H9 (cell line): Measurements from ENCODE around the gene EXOC3L1. TPM values are rescaled to one million over a fixed set of nuclear protein-coding genes. Genes with fewer than 3 reads are reported as not detected.

ENCODE experiments used
- DNase-seq: peaks from one replicate; pipeline ENCODE4 v3.0.0-alpha.2; 2017
- H2AFZ ChIP-seq: one replicate; pipeline ENCODE4 v1.6.1; 2013; ENCODE audit warnings: mild to moderate bottlenecking, low read length, control low read depth, moderate library complexity
- H2AK5ac ChIP-seq: 2 replicates; pipeline ENCODE4 v1.6.1; 2013; ENCODE audit warnings: low read length, control low read depth, mixed read lengths; ENCODE audit not compliant: insufficient read length
- H2BK120ac ChIP-seq: one replicate; pipeline ENCODE4 v1.6.1; 2013; ENCODE audit warnings: low read depth, mild to moderate bottlenecking, low read length, control low read depth, inconsistent platforms; ENCODE audit not compliant: poor library complexity, severe bottlenecking
- H2BK12ac ChIP-seq: 2 replicates; pipeline ENCODE4 v1.6.1; 2013; ENCODE audit warnings: low read length, control low read depth, mixed read lengths, low read depth; ENCODE audit not compliant: insufficient read length
- H2BK15ac ChIP-seq: 2 replicates; pipeline ENCODE4 v1.6.1; 2013; ENCODE audit warnings: low read depth, low read length, control low read depth
- H2BK20ac ChIP-seq: one replicate; pipeline ENCODE4 v1.6.1; 2013; ENCODE audit warnings: low read depth, mild to moderate bottlenecking, low read length, control low read depth, inconsistent platforms; ENCODE audit not compliant: poor library complexity, severe bottlenecking
- H2BK5ac ChIP-seq: 2 replicates; pipeline ENCODE4 v1.6.1; 2013; ENCODE audit warnings: low read length, control low read depth, mixed read lengths; ENCODE audit not compliant: insufficient read length
- H3K14ac ChIP-seq: 2 replicates; pipeline ENCODE4 v1.6.1; 2013; ENCODE audit warnings: low read length, control low read depth; ENCODE audit not compliant: insufficient read depth
- H3K18ac ChIP-seq: 2 replicates; pipeline ENCODE4 v1.6.1; 2013; ENCODE audit warnings: low read depth, mild to moderate bottlenecking, mixed read lengths, low read length, control low read depth; ENCODE audit not compliant: insufficient read length
- H3K23ac ChIP-seq: 2 replicates; pipeline ENCODE4 v1.6.1; 2013; ENCODE audit warnings: low read length, control low read depth, mixed read lengths, low read depth; ENCODE audit not compliant: insufficient read length
- H3K23me2 ChIP-seq: 2 replicates; pipeline ENCODE4 v1.6.1; 2013; ENCODE audit warnings: low read depth, mild to moderate bottlenecking, mixed read lengths, low read length, control low read depth; ENCODE audit not compliant: insufficient read length, poor library complexity, severe bottlenecking
- H3K27ac ChIP-seq: 2 replicates; pipeline ENCODE4 v1.5.1; 2013; ENCODE audit warnings: low read length, control low read depth, mixed read lengths, low read depth; ENCODE audit not compliant: insufficient read length
- H3K27me3 ChIP-seq: 2 replicates; pipeline ENCODE4 v1.6.1; 2013; ENCODE audit warnings: low read length, control low read depth, inconsistent platforms; ENCODE audit not compliant: insufficient read depth
- H3K4ac ChIP-seq: 2 replicates; pipeline ENCODE4 v1.6.1; 2013; ENCODE audit warnings: low read depth, mild to moderate bottlenecking, control low read depth, inconsistent platforms, low read length, moderate library complexity
- H3K4me1 ChIP-seq: 2 replicates; pipeline ENCODE4 v1.6.1; 2013; ENCODE audit warnings: low read length, control low read depth, inconsistent platforms; ENCODE audit not compliant: insufficient read depth
- H3K4me2 ChIP-seq: 2 replicates; pipeline ENCODE4 v1.6.1; 2013; ENCODE audit warnings: low read length, control low read depth, mixed read lengths; ENCODE audit not compliant: insufficient read length, insufficient read depth
- H3K56ac ChIP-seq: 2 replicates; pipeline ENCODE4 v1.6.1; 2013; ENCODE audit warnings: low read depth, mild to moderate bottlenecking, mixed read lengths, low read length, control low read depth; ENCODE audit not compliant: insufficient read length
- H3K79me1 ChIP-seq: 2 replicates; pipeline ENCODE4 v1.6.1; 2013; ENCODE audit warnings: low read depth, mild to moderate bottlenecking, moderate library complexity, low read length, control low read depth, inconsistent platforms; ENCODE audit not compliant: insufficient read depth, poor library complexity, severe bottlenecking
- H3K79me2 ChIP-seq: 2 replicates; pipeline ENCODE4 v1.6.1; 2013; ENCODE audit warnings: low read length, control low read depth, inconsistent platforms; ENCODE audit not compliant: insufficient read depth
- H3K9ac ChIP-seq: 2 replicates; pipeline ENCODE4 v1.6.1; 2013; ENCODE audit warnings: low read length, control low read depth, mixed read lengths; ENCODE audit not compliant: insufficient read length; ENCODE audit errors: extremely low read depth
- H3K9me3 ChIP-seq: one replicate; pipeline ENCODE4 v1.6.1; 2013; ENCODE audit warnings: low read depth, low read length, inconsistent platforms; ENCODE audit not compliant: control insufficient read depth
- H3T11ph ChIP-seq: one replicate; pipeline ENCODE4 v1.6.1; 2013; ENCODE audit warnings: mild to moderate bottlenecking, low read length, control low read depth, inconsistent platforms
- H4K20me1 ChIP-seq: one replicate; pipeline ENCODE4 v1.6.1; 2013; ENCODE audit not compliant: control insufficient read depth, insufficient read length, insufficient read depth
- H4K5ac ChIP-seq: 2 replicates; pipeline ENCODE4 v1.6.1; 2013; ENCODE audit warnings: low read depth, mild to moderate bottlenecking, mixed read lengths, low read length, control low read depth; ENCODE audit not compliant: insufficient read length
- H4K8ac ChIP-seq: replicated peaks from 2 replicates; pipeline ENCODE4 v1.6.1; 2013; ENCODE audit warnings: low read length, control low read depth, mixed read lengths, low read depth; ENCODE audit not compliant: insufficient read length
- H4K91ac ChIP-seq: 2 replicates; pipeline ENCODE4 v1.6.1; 2013; ENCODE audit warnings: low read depth, mild to moderate bottlenecking, moderate library complexity, mixed read lengths, low read length, control low read depth; ENCODE audit not compliant: insufficient read length
- H3K27ac Mint-ChIP-seq, 3 experiments: 2 replicates in 2 of 3; 3 replicates in 1 of 3; pipeline ENCODE4 v1.8.0; 2020 to 2021; ENCODE audit warnings: mixed read lengths in 3 of 3, mild to moderate bottlenecking in 1 of 3, moderate library complexity in 1 of 3
- H3K27me3 Mint-ChIP-seq: 2 replicates; pipeline ENCODE4 v1.8.0; 2021; ENCODE audit warnings: low read depth, mild to moderate bottlenecking, moderate library complexity, mixed read lengths
- H3K36me3 Mint-ChIP-seq, 3 experiments: 2 replicates in 2 of 3; 3 replicates in 1 of 3; pipeline ENCODE4 v1.8.0; 2020 to 2021; ENCODE audit warnings: low read depth in 3 of 3, mixed read lengths in 3 of 3; ENCODE audit not compliant: insufficient read depth in 1 of 3
- H3K4me1 Mint-ChIP-seq, 2 experiments: 2 replicates each; pipeline ENCODE4 v1.8.0; 2020; ENCODE audit warnings: mixed read lengths in 2 of 2
- H3K4me3 Mint-ChIP-seq, 2 experiments: 2 replicates in 1 of 2; 3 replicates in 1 of 2; pipeline ENCODE4 v1.8.0; 2020 to 2021; ENCODE audit warnings: mild to moderate bottlenecking in 2 of 2, mixed read lengths in 2 of 2, moderate library complexity in 1 of 2
- H3K9me3 Mint-ChIP-seq, 2 experiments: 2 replicates in 1 of 2; 3 replicates in 1 of 2; pipeline ENCODE4 v1.8.0; 2020; ENCODE audit warnings: mild to moderate bottlenecking in 2 of 2, mixed read lengths in 2 of 2, moderate library complexity in 1 of 2
- WGBS: extraction: QIAGEN DNeasy Blood & Tissue Kit; methylation state at CpG from one replicate; pipeline ENCODE4 v1.1.7; 2013; ENCODE audit warnings: missing lambda C conversion rate, low lambda C conversion rate, mixed read lengths; ENCODE audit not compliant: insufficient read length; ENCODE audit errors: extremely low coverage; 5-methylcytosine and 5-hydroxymethylcytosine counted together
- total RNA-seq: library from RNA; stranded (reverse); gene quantifications from 2 replicates; pipeline ENCODE4 v1.2.1, GENCODE V29; 2021
- TF ChIP-seq, protein P1 (sequence below): fragments of 200-600 bp; sonication (generic); conservative IDR thresholded peaks from 3 replicates; pipeline ENCODE4 v1.8.0; 2021; ENCODE audit warnings: antibody characterized with exemption, mild to moderate bottlenecking

The EXOC3L1 gene
- total RNA-seq, 1 experiment from 2014 or later: 3.3 TPM

DNA sequence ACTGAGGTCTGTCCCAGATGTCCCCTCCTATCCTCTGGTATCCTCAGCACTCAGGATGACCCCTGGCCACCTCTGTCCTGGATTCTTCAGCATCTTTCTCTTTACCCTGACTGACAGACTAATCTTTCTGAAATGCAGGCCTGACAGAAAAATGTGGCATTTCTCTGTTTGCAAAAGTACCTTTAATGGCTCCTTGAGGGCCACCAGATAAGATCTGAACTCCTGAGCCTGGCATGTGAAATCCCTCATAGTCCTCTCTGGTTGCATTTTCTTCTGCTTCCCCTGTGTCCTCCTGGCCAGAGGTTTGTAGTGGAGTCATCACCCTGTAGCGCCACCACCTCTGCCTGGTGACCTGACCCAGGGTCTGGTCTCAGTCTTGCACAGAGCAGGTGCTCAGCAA lies 6.9 kb upstream of the EXOC3L1 start:
- DNase-seq: no peak
- Mint-ChIP-seq H3K36me3 (peaks cover 40 to 73% (median 58%) of the 10 kb centered on the region in 3 experiments), H3K9me3 (no peaks in the 10 kb centered on the region), H3K4me1 (peaks cover 16 to 28% of the 10 kb centered on the region in 2 experiments), H3K27me3 (0 out of 2 replicates have a peak, but pooled peaks cover 2% of the 10 kb centered on the region), H3K4me3 (no peak overlapping the region; a peak in 2 of 5 replicates), H3K27ac (no peak overlapping the region)
- H4K20me1 ChIP-seq: no peaks in the 10 kb centered on the region
- H3K4me2 ChIP-seq: no peak overlapping the region
- no peaks in the 10 kb centered on the region for H3K9me3 ChIP-seq
- no peak overlapping the region for H4K8ac ChIP-seq
- H4K91ac ChIP-seq: no peak overlapping the region
- no peak overlapping the region for H2BK120ac ChIP-seq
- H2BK12ac ChIP-seq: no peak overlapping the region
- H3K27me3 ChIP-seq: no peaks in the 10 kb centered on the region
- H2AFZ ChIP-seq: no peak overlapping the region
- no peak overlapping the region for H3K27ac ChIP-seq
- no peak overlapping the region for H2BK20ac ChIP-seq
- H3K4me1 ChIP-seq: no peaks in the 10 kb centered on the region
- no peak overlapping the region for H3K14ac ChIP-seq
- H3K18ac ChIP-seq: no peak overlapping the region
- H4K5ac ChIP-seq: no peak overlapping the region
- TF ChIP-seq, protein P1, sequence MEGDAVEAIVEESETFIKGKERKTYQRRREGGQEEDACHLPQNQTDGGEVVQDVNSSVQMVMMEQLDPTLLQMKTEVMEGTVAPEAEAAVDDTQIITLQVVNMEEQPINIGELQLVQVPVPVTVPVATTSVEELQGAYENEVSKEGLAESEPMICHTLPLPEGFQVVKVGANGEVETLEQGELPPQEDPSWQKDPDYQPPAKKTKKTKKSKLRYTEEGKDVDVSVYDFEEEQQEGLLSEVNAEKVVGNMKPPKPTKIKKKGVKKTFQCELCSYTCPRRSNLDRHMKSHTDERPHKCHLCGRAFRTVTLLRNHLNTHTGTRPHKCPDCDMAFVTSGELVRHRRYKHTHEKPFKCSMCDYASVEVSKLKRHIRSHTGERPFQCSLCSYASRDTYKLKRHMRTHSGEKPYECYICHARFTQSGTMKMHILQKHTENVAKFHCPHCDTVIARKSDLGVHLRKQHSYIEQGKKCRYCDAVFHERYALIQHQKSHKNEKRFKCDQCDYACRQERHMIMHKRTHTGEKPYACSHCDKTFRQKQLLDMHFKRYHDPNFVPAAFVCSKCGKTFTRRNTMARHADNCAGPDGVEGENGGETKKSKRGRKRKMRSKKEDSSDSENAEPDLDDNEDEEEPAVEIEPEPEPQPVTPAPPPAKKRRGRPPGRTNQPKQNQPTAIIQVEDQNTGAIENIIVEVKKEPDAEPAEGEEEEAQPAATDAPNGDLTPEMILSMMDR: no peak
- H3K9ac ChIP-seq: no peak overlapping the region
- peaks cover 8% of the 10 kb centered on the region for H3K23me2 ChIP-seq
- no peak overlapping the region for H2AK5ac ChIP-seq
- no peak overlapping the region for H3K23ac ChIP-seq
- H3K79me1 ChIP-seq: peaks cover 13% of the 10 kb centered on the region
- H2BK15ac ChIP-seq: no peak overlapping the region
- no peak overlapping the region for H3K56ac ChIP-seq
- no peak overlapping the region for H3T11ph ChIP-seq
- H3K79me2 ChIP-seq: peaks cover 13% of the 10 kb centered on the region; the same call in 1 of the 2 replicates
- H2BK5ac ChIP-seq: no peak overlapping the region
- WGBS: no CpG with 5 or more reads among the region's 1 CpG
- H3K4ac ChIP-seq: no peak overlapping the region
